Measurements from ENCODE around the gene ATP2B1.

ATP2B1 gene

DNA sequence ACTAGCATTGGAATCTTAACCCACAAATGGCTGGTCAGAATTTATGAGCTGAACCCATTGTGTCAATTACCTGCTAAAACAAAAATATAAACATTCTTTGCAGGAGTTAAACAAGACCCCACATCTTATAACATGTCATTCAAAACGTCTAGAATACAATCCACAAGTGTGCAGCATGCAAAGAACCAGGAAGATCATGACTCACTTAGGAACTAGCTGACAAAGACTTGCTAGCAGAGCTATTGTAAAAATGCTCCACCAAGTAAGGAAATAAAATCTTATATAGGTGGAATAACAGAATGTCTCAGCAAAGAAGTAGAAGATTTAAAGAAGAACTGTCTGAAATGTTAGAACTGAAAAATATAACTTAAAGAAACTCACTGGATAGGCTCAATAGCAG lies 156.3 kb downstream of the ATP2B1 start:
- Histone ChIP-seq H3K4me3 (ENCODE audit: low read depth, low read length) (no peak overlapping the region), H3K9me3 (ENCODE audit: control insufficient read depth, insufficient read depth, low read depth, low read length) (no peaks in the 10 kb centered on the region), H3K4me1 (ENCODE audit: control insufficient read depth, insufficient read depth, low read length) (peaks cover 2% of the 10 kb centered on the region; the same call in 1 of the 2 replicates), H3K36me3 (ENCODE audit: control insufficient read depth in 2 of 2, insufficient read depth in 1 of 2, low read length in 2 of 2) (no peaks in the 10 kb centered on the region), H3K27ac (ENCODE audit: extremely low read depth, low read depth, low read length) (no peak overlapping the region)
- CTCF ChIA-PET, result interaction anchor here (0.6 to 1.4 kb wide), 3 partner anchors 9 to 536 kb away, joined by 3 to 7 read pairs (median 4); no protein-coding TSS in a partner anchor
- TF ChIP-seq ZNF830 (tag by site-specific recombination; IDR thresholded peaks at IDR 0.05; ENCODE audit: low read depth) (no peak), ZNF280D (tag by site-specific recombination; IDR thresholded peaks at IDR 0.05) (no peak), ZEB2 (tag by site-specific recombination; IDR thresholded peaks at IDR 0.05) (no peak)
- POLR2A ChIA-PET, result interaction anchor here (1.0 kb wide), 1 partner anchor 156 kb away, joined by 3 read pairs; the partner anchor contains the start of gene ATP2B1

GRCh38 chr12:89551747-89552146 lies 156.9 kb downstream of the ATP2B1 start:
- Histone ChIP-seq H3K4me3 (ENCODE audit: low read depth, low read length) (no peak overlapping the region), H3K27ac (ENCODE audit: extremely low read depth, low read depth, low read length) (no peak overlapping the region), H3K4me1 (ENCODE audit: control insufficient read depth, insufficient read depth, low read length) (peaks cover 2% of the 10 kb centered on the region; the same call in 1 of the 2 replicates), H3K9me3 (ENCODE audit: control insufficient read depth, insufficient read depth, low read depth, low read length) (no peaks in the 10 kb centered on the region), H3K36me3 (ENCODE audit: control insufficient read depth in 2 of 2, insufficient read depth in 1 of 2, low read length in 2 of 2) (no peaks in the 10 kb centered on the region)
- no peak for TF ChIP-seq ZNF138 (tag by site-specific recombination; IDR thresholded peaks at IDR 0.05; ENCODE audit: borderline replicate concordance)
- TF ChIP-seq PRDM1 (tag by site-specific recombination; IDR thresholded peaks at IDR 0.05), result no peak
- TF ChIP-seq ZEB2 (tag by site-specific recombination; IDR thresholded peaks at IDR 0.05), result no peak
- TF ChIP-seq ZNF133 (tag by site-specific recombination; IDR thresholded peaks at IDR 0.05), result no peak
- no peak for TF ChIP-seq ZSCAN16 (tag by site-specific recombination; IDR thresholded peaks at IDR 0.05)
- CTCF ChIA-PET, result interaction anchor here (0.6 to 1.4 kb wide), 3 partner anchors 8 to 535 kb away, joined by 3 to 7 read pairs (median 4); no protein-coding TSS in a partner anchor
- POLR2A ChIA-PET, result interaction anchor here (1.0 kb wide), 1 partner anchor 157 kb away, joined by 3 read pairs; the partner anchor contains the start of gene ATP2B1

- H3K27ac ChIP-seq (ENCODE audit: extremely low read depth, low read depth, low read length), result no peak overlapping the region
- H3K9me3 ChIP-seq (ENCODE audit: control insufficient read depth, insufficient read depth, low read depth, low read length), result no peaks in the 10 kb centered on the region
- no peaks in the 10 kb centered on the region for H3K36me3 ChIP-seq (ENCODE audit: control insufficient read depth in 2 of 2, insufficient read depth in 1 of 2, low read length in 2 of 2)
- TF ChIP-seq ZNF274 (IDR thresholded peaks at IDR 0.05; ENCODE audit: low read length) (no peak), ZNF274 (tag by site-specific recombination; IDR thresholded peaks at IDR 0.05; ENCODE audit: borderline replicate concordance) (no peak), SP7 (tag by site-specific recombination; IDR thresholded peaks at IDR 0.05) (no peak), ZNF24 (tag by site-specific recombination; IDR thresholded peaks at IDR 0.05) (no peak)
- TF ChIP-seq, protein P1, sequence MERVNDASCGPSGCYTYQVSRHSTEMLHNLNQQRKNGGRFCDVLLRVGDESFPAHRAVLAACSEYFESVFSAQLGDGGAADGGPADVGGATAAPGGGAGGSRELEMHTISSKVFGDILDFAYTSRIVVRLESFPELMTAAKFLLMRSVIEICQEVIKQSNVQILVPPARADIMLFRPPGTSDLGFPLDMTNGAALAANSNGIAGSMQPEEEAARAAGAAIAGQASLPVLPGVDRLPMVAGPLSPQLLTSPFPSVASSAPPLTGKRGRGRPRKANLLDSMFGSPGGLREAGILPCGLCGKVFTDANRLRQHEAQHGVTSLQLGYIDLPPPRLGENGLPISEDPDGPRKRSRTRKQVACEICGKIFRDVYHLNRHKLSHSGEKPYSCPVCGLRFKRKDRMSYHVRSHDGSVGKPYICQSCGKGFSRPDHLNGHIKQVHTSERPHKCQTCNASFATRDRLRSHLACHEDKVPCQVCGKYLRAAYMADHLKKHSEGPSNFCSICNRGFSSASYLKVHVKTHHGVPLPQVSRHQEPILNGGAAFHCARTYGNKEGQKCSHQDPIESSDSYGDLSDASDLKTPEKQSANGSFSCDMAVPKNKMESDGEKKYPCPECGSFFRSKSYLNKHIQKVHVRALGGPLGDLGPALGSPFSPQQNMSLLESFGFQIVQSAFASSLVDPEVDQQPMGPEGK (tag by site-specific recombination; IDR thresholded peaks at IDR 0.05), result no peak
- H3K4me3 ChIP-seq (ENCODE audit: low read depth, low read length), result no peak overlapping the region
- CTCF ChIA-PET, result no interaction called here
- POLR2A ChIA-PET, result interaction anchor here (1.2 kb wide), 1 partner anchor 162 kb away, joined by 3 read pairs; no protein-coding TSS in a partner anchor
- no peaks in the 10 kb centered on the region for H3K4me1 ChIP-seq (ENCODE audit: control insufficient read depth, insufficient read depth, low read length)
These were observed 161.5 kb downstream of the ATP2B1 start for GRCh38 chr12:89547101-89547500.

- no peaks in the 10 kb centered on the region for H3K36me3 ChIP-seq (ENCODE audit: control insufficient read depth in 2 of 2, insufficient read depth in 1 of 2, low read length in 2 of 2)
- POLR2A ChIA-PET, result no interaction called here
- no peaks in the 10 kb centered on the region for H3K4me1 ChIP-seq (ENCODE audit: control insufficient read depth, insufficient read depth, low read length)
- CTCF ChIA-PET, result interaction anchor here (0.5 kb wide), 1 partner anchor 1429 kb away, joined by 9 read pairs; no protein-coding TSS in a partner anchor
- H3K27ac ChIP-seq (ENCODE audit: extremely low read depth, low read depth, low read length), result no peak overlapping the region
- H3K9me3 ChIP-seq (ENCODE audit: control insufficient read depth, insufficient read depth, low read depth, low read length), result no peaks in the 10 kb centered on the region
- no peak overlapping the region for H3K4me3 ChIP-seq (ENCODE audit: low read depth, low read length)
- no peak for TF ChIP-seq MZF1 (tag by site-specific recombination; IDR thresholded peaks at IDR 0.05; ENCODE audit: borderline replicate concordance)
- TF ChIP-seq GLI2 (tag by site-specific recombination; IDR thresholded peaks at IDR 0.05; ENCODE audit: borderline replicate concordance, low read depth), result no peak
- TF ChIP-seq ZNF302 (tag by site-specific recombination; IDR thresholded peaks at IDR 0.05; ENCODE audit: low read depth), result no peak
- no peak for TF ChIP-seq FEZF1 (tag by site-specific recombination; IDR thresholded peaks at IDR 0.05)
- TF ChIP-seq, protein P2, sequence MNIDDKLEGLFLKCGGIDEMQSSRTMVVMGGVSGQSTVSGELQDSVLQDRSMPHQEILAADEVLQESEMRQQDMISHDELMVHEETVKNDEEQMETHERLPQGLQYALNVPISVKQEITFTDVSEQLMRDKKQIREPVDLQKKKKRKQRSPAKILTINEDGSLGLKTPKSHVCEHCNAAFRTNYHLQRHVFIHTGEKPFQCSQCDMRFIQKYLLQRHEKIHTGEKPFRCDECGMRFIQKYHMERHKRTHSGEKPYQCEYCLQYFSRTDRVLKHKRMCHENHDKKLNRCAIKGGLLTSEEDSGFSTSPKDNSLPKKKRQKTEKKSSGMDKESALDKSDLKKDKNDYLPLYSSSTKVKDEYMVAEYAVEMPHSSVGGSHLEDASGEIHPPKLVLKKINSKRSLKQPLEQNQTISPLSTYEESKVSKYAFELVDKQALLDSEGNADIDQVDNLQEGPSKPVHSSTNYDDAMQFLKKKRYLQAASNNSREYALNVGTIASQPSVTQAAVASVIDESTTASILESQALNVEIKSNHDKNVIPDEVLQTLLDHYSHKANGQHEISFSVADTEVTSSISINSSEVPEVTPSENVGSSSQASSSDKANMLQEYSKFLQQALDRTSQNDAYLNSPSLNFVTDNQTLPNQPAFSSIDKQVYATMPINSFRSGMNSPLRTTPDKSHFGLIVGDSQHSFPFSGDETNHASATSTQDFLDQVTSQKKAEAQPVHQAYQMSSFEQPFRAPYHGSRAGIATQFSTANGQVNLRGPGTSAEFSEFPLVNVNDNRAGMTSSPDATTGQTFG (tag by site-specific recombination; IDR thresholded peaks at IDR 0.05; ENCODE audit: borderline replicate concordance), result no peak
- no peak for TF ChIP-seq ZNF24 (tag by site-specific recombination; IDR thresholded peaks at IDR 0.05)
- no peak for TF ChIP-seq ZNF560 (tag by site-specific recombination; IDR thresholded peaks at IDR 0.05; ENCODE audit: borderline replicate concordance)
- TF ChIP-seq ZNF510 (tag by site-specific recombination; IDR thresholded peaks at IDR 0.05; ENCODE audit: insufficient replicate concordance), result no peak
- TF ChIP-seq ZNF221 (tag by site-specific recombination; IDR thresholded peaks at IDR 0.05; ENCODE audit: borderline replicate concordance), result no peak
These were observed 162.5 kb downstream of the ATP2B1 start for GRCh38 chr12:89546151-89546550.

All from HEK293 (cell line).